Mesodermal cell (in vitro differentiated cells): ENCODE measurements around the gene RPL38.

ENCODE experiments used
- H3K27ac ChIP-seq: 2 replicates; pipeline ENCODE4 v1.7.0; 2013; ENCODE audit warnings: mild to moderate bottlenecking, low read depth, low read length, moderate library complexity; ENCODE audit not compliant: severe bottlenecking
- H3K36me3 ChIP-seq: 2 replicates; pipeline ENCODE4 v1.7.1; 2013; ENCODE audit warnings: mild to moderate bottlenecking, low read length, moderate library complexity; ENCODE audit not compliant: control insufficient read depth, insufficient read depth
- H3K4me1 ChIP-seq: one replicate; pipeline ENCODE4 v1.7.1; 2013; ENCODE audit warnings: mild to moderate bottlenecking, low read length; ENCODE audit not compliant: insufficient read depth, control insufficient read depth, poor library complexity, severe bottlenecking
- H3K4me3 ChIP-seq: 2 replicates; pipeline ENCODE4 v1.7.0; 2013; ENCODE audit warnings: low read length, control low read depth, mild to moderate bottlenecking; ENCODE audit not compliant: insufficient read depth, poor library complexity, severe bottlenecking; ENCODE audit errors: extremely low read depth
- H3K9me3 ChIP-seq: 2 replicates; pipeline ENCODE4 v1.7.1; 2013; ENCODE audit warnings: mild to moderate bottlenecking, low read length, moderate library complexity; ENCODE audit not compliant: control insufficient read depth
- WGBS, 2 experiments: methylation state at CpG; one replicate each; pipeline ENCODE4 v1.1.5; 2013; ENCODE audit warnings: missing lambda C conversion rate in 2 of 2; ENCODE audit not compliant: insufficient coverage in 2 of 2; 5-methylcytosine and 5-hydroxymethylcytosine counted together

Gene RPL38

GRCh38 chr17:74251569-74251968 is 48.1 kb downstream of the RPL38 start:
- no peaks in the 10 kb centered on the region for H3K9me3 ChIP-seq
- no peaks in the 10 kb centered on the region for H3K4me1 ChIP-seq
- H3K36me3 ChIP-seq, result no peaks in the 10 kb centered on the region
- WGBS, 2 experiments, result 88 to 92% methylated on average over 6 of the region's 6 CpGs
- H3K27ac ChIP-seq, result no peak overlapping the region
- H3K4me3 ChIP-seq, result no peak overlapping the region

GRCh38 chr17:74252211-74252610 is 48.7 kb downstream of the RPL38 start:
- Histone ChIP-seq H3K9me3 (no peaks in the 10 kb centered on the region), H3K4me1 (no peaks in the 10 kb centered on the region)

GRCh38 chr17:74253036-74253435 is 49.6 kb downstream of the RPL38 start:
- WGBS, 2 experiments, result 92 to 93% methylated on average over 5 to 9 of the region's 13 CpGs
- Histone ChIP-seq H3K9me3 (no peaks in the 10 kb centered on the region), H3K36me3 (no peaks in the 10 kb centered on the region), H3K4me1 (no peaks in the 10 kb centered on the region), H3K27ac (no peak overlapping the region), H3K4me3 (no peak overlapping the region)

More at GRCh38 chr17:74252211-74252610, 48.7 kb downstream of the RPL38 start:
- 79 to 84% methylated on average over 5 to 6 of the region's 8 CpGs for WGBS, 2 experiments
- H3K36me3 ChIP-seq, result no peaks in the 10 kb centered on the region
- no peak overlapping the region for H3K27ac ChIP-seq
- H3K4me3 ChIP-seq, result no peak overlapping the region

GRCh38 chr17:74257311-74257710 is 53.8 kb downstream of the RPL38 start:
- Histone ChIP-seq H3K36me3 (no peaks in the 10 kb centered on the region), H3K4me1 (peaks cover 4% of the 10 kb centered on the region), H3K27ac (no peak overlapping the region), H3K4me3 (no peak overlapping the region), H3K9me3 (no peaks in the 10 kb centered on the region)
- WGBS, 2 experiments, result 88 to 92% methylated on average over 6 to 9 of the region's 10 CpGs

DNA sequence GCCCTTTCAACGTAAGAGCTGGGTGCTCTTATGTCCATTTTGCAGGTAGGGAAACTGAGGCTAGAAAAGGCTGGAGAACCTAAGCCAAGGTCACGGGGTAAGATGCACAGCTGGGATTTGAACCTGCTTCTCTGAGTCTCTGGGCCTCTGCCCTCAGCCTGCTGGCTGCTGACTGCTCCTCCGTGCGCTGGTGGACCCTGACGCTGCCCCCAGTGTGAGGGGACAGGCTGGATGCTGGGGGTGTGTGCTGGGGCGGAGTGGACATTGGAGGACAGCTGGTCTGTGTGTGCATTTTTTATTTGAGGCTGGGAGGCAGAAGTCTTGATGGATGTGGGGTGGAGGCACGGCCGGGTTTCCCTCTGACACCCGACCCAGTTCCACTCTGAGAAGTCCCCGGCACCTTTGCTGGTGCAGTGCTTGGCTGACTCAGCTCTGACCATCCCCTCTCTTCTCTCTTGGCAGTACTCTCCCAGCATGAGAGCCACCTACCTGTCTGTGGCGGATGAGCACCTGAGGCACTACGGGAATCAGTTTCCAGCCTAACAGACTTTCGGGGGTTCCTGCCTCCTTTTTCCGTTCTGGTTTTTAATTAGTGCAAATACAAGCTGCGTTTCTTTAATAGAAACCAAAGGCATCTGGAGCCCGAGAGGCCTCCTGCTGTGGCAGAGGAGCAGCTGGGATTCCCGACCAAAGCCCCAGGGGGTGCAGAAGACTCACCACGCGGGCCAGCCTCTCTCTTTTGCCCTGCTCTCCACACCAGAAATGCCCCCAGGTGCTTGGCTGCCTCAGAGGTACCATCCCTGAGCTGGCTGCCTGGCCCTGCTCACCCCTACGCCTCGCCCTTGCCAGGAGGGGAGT is 56.4 kb downstream of the RPL38 start:
- H3K4me1 ChIP-seq, result peaks cover 4% of the 10 kb centered on the region
- WGBS, 2 experiments, result 54 to 60% methylated on average over 15 to 18 of the region's 21 CpGs
- no peaks in the 10 kb centered on the region for H3K36me3 ChIP-seq
- no peak overlapping the region for H3K4me3 ChIP-seq
- no peak overlapping the region for H3K27ac ChIP-seq
- no peaks in the 10 kb centered on the region for H3K9me3 ChIP-seq
